Activated gamma-delta T cell (primary cell): ENCODE data around the gene BLNK.
"Not testable (repeated sequence)": the region's sequence is repeated elsewhere in the genome, so short reads cannot be mapped to it uniquely, and the experiment has no call there.

Source experiments
- DNase-seq: peaks from one replicate; lab custom pipeline; 2025; lab: John Stamatoyannopoulos, UW
- total RNA-seq, 2 donors: gene quantifications; one replicate each; lab custom pipeline; 2026; lab: John Stamatoyannopoulos, UW

The BLNK gene
- total RNA-seq: 0.10 to 0.83 reads per million in 2 donors

DNA sequence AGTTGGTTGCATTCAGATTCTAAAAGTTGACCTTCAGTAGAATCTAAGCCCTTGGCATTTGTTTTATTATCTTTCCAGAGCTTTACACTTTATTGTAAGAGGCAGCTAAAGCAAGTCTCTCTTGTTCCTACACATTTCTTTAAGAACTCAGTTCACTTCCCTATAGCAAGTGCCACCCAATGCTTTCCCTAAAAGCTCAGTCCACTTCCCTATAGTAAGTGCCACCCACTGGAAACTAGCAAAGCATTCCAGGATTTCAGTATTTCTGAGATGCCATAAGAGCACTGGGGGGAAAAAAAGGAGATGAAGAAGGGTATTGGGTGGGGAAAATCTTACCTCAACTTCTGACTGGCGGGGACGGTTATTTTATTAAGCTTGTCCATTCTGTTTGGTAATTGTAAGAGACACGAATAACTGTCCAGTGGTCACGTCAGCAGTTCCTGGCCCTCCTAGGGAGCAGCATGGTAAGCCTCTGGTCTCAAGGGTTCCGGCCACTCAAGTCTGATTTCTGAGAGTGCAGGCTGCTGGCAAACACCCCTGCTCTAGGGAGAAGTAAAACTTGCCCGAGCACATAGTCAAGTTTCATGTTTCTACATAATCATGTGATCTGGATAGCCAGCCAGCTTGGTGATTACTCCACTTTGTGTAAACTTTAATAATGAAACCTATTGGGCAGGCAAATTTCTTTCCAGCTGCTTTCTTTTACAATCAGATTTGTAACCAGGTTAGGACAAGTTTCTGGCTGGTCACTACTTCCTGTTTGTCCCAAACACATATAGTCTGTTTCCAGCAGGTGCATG lies at the start of gene BLNK:
BLNK (minus strand) TSS at position 554 of the 800 bp plus-strand sequence; CDS start at position 383, 171 bp downstream.
- no peak for DNase-seq

GRCh38 chr10:96319754-96320474 lies 48.5 kb upstream of the BLNK start:
- DNase-seq: no peak

- DNase-seq: no peak
Observed at GRCh38 chr10:96317067-96317833, 45.9 kb upstream of the BLNK start.

- no peak for DNase-seq
Observed at GRCh38 chr10:96313344-96313743, 42.0 kb upstream of the BLNK start.

DNA sequence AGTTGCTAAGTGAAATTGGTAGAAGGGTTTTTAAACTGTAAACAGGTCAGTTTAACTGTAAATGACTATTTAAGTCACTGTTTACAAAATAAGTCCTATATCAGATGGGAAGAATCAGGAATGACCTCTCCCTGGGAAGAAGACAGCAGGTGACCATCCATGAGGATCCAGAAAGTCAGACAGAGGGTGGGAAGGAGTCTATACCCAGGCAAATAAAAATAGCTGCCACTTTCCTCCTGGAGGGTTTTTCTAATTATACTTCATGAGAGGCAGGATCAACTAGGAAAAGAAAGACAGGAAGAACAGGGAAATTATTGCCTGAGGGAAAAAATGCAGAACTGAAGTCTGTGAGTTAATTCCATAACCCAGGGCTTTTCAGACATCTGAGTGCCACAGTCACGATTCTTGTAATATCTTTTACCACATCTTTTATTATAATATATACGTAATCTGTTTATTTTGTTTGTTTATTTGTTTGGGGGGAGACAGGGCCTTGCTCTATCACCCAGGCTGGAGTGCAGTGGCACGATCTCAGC lies 39.9 kb upstream of the BLNK start:
- no peak for DNase-seq

- DNase-seq: no peak
Observed at GRCh38 chr10:96310321-96310669, 38.9 kb upstream of the BLNK start.

DNA sequence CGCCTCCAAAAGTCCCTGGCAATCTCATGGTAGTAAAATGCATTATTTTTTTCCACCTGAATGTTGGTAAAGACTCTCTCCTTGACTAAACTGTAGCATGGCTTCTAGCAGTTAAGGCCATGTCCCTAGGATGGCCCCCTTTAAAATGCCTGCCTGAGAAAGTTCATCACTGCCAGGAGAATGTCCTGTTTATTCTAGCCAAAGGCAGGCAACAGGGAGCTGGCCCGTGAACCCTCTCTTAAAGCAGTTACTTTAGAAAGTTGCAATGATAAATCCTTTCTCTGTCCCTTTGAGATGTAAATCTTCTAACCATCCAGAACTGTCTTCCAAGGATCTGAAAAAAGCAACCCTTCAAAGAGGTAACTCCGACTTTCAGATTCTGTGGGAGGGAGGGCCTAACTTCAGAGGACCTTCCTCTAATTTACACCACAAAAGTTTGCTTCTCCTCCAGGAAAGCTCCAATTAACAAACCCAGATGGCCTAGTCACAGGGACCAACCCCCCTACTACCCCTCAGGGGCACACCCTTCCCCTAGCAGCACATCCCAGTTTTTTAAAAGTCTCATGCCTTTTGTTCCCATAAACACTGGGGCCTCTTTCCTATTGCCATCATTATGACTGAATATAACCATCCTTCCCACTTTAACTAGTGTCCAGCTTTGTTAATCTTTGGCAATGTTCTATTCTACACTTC lies 38.4 kb upstream of the BLNK start:
- no peak for DNase-seq

GRCh38 chr10:96308854-96309253 lies 37.5 kb upstream of the BLNK start:
- DNase-seq: not testable (repeated sequence)

GRCh38 chr10:96306516-96306915 lies 35.1 kb upstream of the BLNK start:
- DNase-seq: no peak

- DNase-seq: no peak
Observed at GRCh38 chr10:96305019-96305418, 33.6 kb upstream of the BLNK start.

DNA sequence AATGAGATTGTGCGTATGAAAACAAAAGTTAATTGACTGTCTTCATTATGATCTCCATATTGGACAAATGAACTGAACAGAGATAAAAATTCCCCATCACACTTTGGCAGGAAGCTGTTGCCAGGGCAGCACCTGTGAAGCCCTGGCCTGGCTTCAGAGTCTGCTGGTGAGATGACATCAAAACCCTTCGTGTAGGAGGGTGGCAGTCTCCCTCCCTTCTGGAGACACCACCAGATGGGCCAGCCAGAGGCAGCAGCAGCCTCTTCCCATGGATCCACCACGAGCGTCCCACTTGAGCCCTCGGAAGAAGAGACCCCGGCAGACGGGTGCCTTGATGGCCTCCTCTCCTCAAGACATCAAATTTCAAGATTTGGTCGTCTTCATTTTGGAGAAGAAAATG lies 32.9 kb upstream of the BLNK start, which contains the start of gene DNTT:
DNTT (plus strand) TSS at position 205 of the 400 bp plus-strand sequence; CDS start at position 269, 64 bp downstream.
- no peak for DNase-seq

DNA sequence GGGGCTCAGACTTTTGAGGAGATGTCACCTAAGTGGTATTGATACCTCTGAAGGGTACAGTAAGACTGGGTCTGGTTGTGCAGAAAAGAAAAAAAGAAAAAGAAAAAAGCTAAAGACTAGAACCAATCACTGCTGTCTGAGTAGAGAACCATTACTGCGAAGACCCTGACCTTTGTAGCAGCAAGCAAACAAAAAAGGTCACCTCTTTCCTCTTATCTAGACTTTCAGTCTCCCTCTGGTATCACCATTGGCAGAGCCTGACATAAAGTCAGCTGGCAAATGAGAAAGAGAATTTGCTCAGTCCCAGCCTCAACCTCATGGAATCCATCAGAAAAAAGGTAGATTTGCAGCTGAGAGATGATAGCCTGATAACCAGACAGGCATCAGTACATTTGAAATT lies 30.2 kb upstream of the BLNK start:
- DNase-seq: no peak

- no peak for DNase-seq
Observed at GRCh38 chr10:96299383-96299782, 28.0 kb upstream of the BLNK start.

GRCh38 chr10:96298362-96298761 lies 27.0 kb upstream of the BLNK start:
- no peak for DNase-seq

DNA sequence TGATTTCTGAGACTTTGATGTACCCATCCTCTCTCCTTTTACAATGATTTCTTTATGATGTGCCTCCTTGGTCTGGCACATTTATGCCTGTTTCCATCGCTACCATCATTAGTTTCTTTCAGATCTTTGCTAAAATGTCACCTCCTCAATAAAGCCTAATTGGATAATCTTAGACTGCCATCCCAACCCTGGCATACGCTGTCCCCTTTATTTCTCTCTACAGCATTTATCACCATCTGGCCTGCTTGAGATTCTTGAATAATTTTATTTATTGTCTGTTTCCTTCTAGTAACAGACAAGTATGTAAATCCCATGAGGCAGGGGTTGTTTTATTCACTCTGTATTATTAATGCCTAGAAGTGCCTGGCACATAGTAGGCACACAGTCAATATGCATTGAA lies 26.1 kb upstream of the BLNK start:
- no peak for DNase-seq

DNA sequence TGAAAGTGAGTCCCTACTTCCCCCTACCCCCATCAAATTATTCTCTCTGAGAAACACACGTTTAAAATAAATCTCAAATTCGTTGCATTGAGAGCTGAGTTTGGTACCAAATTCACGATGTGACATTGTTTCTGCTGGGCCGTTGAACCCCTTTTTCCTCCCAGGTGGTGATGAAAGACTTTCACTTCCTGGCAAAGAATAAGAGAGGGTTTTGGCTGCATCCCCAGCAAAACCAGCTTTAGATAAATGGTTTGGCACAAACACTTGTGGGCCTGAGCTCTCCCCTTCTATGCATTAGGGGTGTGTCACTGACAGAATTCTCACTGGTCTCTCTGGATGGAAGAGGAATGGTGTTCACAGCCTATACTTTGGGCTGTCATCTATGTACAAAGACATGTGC lies 24.1 kb upstream of the BLNK start:
- no peak for DNase-seq

GRCh38 chr10:96292971-96293920 lies 21.9 kb upstream of the BLNK start:
- DNase-seq: no peak

DNA sequence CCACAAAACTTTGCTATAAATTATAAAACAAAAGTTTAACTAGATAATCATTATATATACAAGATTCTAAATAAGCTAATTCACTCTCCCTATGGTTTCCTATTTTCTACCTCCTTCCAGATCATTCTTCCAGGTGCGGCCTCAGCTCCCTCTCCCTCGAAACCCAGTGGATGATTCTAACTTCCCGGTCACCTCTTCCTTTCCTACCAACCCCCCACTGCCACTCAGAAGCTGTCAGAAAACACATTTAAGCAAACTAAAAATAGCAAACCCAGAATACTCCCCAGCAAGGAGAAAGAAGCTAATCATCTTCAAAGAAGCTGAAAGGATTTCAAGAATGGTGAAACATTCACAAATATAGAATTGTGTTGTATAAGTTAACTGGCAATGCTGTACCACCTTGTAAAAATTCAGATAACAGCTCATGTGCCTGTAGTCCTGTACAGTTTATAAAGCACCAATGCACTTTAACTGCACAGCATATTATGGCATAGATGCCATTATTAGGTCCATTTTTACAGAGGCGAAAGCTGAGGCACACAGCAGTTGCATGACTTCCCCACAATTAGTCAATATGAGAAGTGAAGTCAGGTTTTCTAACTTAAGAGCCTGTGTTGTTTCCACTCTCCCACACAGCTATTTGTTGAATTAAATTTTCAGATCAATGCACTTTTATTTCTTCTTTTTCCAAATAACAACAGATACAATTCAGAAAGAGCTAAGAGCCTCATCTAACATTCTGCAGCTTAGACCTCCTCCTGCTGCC lies 19.2 kb upstream of the BLNK start:
- DNase-seq: no peak

GRCh38 chr10:96289218-96289910 lies 18.0 kb upstream of the BLNK start:
- no peak for DNase-seq
